ENCODE data around the gene C15orf39. TPM values are rescaled to one million over a fixed set of nuclear protein-coding genes. Genes with fewer than 3 reads are reported as not detected.

Gene C15orf39
- total and polyA plus RNA-seq, 9 of the 15 experiments (the other 6 are each of a cell fraction or from before 2014, with no cell fraction given), result 0.31 to 29.8 (median 4.4) TPM

GRCh38 chr15:75178171-75178937 lies 23.3 kb upstream of the C15orf39 start (continued):
- TF ChIP-seq RBM25 (IDR thresholded peaks at IDR 0.05; ENCODE audit: low read depth, low read length, severe bottlenecking) (no peak), STAG1 (CRISPR knock-in tag; IDR thresholded peaks at IDR 0.05; ENCODE audit: borderline replicate concordance) (no peak), MYNN (IDR thresholded peaks at IDR 0.05) (no peak), MYNN (CRISPR knock-in tag; IDR thresholded peaks at IDR 0.05) (no peak), ZNF76 (CRISPR knock-in tag; IDR thresholded peaks at IDR 0.05; ENCODE audit: borderline replicate concordance) (no peak), ILK (tag; IDR thresholded peaks at IDR 0.05; ENCODE audit: borderline replicate concordance, low read depth) (no peak), ARID1B (IDR thresholded peaks at IDR 0.05) (peak; percentile 20; the same call in 1 of the 2 replicates), CTCF (IDR thresholded peaks at IDR 0.05 in 2 of 3, conservative IDR thresholded peaks at IDR 0.05 in 1 of 3; ENCODE audit: insufficient read depth in 2 of 3, low read depth in 1 of 3, low read length in 3 of 3) (peak in 2 of 3 experiments; percentile 26 to 34; a peak in 3 of 6 replicates), HBP1 (CRISPR knock-in tag; IDR thresholded peaks at IDR 0.05) (no peak), ZNF444 (CRISPR knock-in tag; IDR thresholded peaks at IDR 0.05) (no peak), NFYB (IDR thresholded peaks at IDR 0.05; ENCODE audit: extremely low read depth, insufficient read length) (no peak), CAMTA2 (CRISPR knock-in tag; conservative IDR thresholded peaks at IDR 0.05) (no peak), ARNT (IDR thresholded peaks at IDR 0.05) (no peak), ZNF764 (CRISPR knock-in tag; IDR thresholded peaks at IDR 0.05; ENCODE audit: low read depth) (no peak), CBX8 (IDR thresholded peaks at IDR 0.05; ENCODE audit: borderline replicate concordance, extremely low read depth, low read depth, low read length, poor library complexity, severe bottlenecking) (no peak), SREBF1 (IDR thresholded peaks at IDR 0.05; ENCODE audit: borderline replicate concordance, low read depth, low read length) (no peak), ZNF165 (CRISPR knock-in tag; IDR thresholded peaks at IDR 0.05; ENCODE audit: borderline replicate concordance) (no peak), RAD21 (CRISPR knock-in tag; conservative IDR thresholded peaks at IDR 0.05 in 1 of 2, IDR thresholded peaks at IDR 0.05 in 1 of 2) (peak in 1 of 2 experiments; percentile 47; a peak in 3 of 4 replicates), FOSL1 (tag; conservative IDR thresholded peaks at IDR 0.05) (no peak; the same call in 1 of the 2 replicates), DDX20 (tag; IDR thresholded peaks at IDR 0.05; ENCODE audit: low read depth) (no peak), ZNF639 (CRISPR knock-in tag; conservative IDR thresholded peaks at IDR 0.05 in 1 of 2, IDR thresholded peaks at IDR 0.05 in 1 of 2) (no peak), FUS (optimal IDR thresholded peaks at IDR 0.05; ENCODE audit: low read depth, low read length) (no peak), U2AF2 (optimal IDR thresholded peaks at IDR 0.05; ENCODE audit: low read depth, low read length) (no peak)
